Activated naive CD4-positive, alpha-beta T cell treated with anti-CD3 and anti-CD28 coated beads, Interleukin-2, amount 50 U/mL, for 24 hours (primary cell): ENCODE measurements around the gene STAB2.

Source experiments
- H3K27ac Mint-ChIP-seq: one replicate; pipeline ENCODE4 v1.8.0; 2021; ENCODE audit warnings: mild to moderate bottlenecking, mixed read lengths
- H3K27me3 Mint-ChIP-seq: one replicate; pipeline ENCODE4 v1.8.0; 2021; ENCODE audit warnings: mixed read lengths
- H3K36me3 Mint-ChIP-seq: one replicate; pipeline ENCODE4 v1.8.0; 2021; ENCODE audit warnings: mixed read lengths
- H3K4me1 Mint-ChIP-seq: one replicate; pipeline ENCODE4 v1.8.0; 2021; ENCODE audit warnings: mixed read lengths
- H3K4me3 Mint-ChIP-seq: one replicate; pipeline ENCODE4 v1.8.0; 2021; ENCODE audit warnings: mild to moderate bottlenecking, mixed read lengths
- H3K9me3 Mint-ChIP-seq: one replicate; pipeline ENCODE4 v1.8.0; 2021; ENCODE audit warnings: mixed read lengths

The STAB2 gene

DNA sequence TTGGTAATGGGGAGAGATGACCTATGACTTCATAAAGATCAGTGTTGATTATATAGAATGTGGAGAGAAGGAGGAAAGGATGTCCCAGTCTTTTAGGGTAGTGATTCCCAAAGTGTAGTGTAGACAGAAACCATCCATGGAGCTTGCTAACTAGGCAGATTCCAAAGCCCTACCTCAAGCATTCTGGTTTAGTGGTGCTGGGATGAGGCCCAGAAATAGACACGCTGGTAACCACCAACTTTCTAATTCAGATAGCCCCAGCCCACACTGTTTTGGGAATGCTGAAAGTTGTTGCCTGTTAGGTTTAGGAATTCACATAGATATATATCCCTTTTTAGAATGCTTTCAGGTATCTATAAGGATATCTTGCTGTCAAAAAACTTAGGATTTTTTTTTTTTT is 69.2 kb downstream of the STAB2 start:
- H3K36me3 Mint-ChIP-seq: no peaks in the 10 kb centered on the region
- H3K27ac Mint-ChIP-seq: no peak overlapping the region
- H3K4me3 Mint-ChIP-seq: no peak overlapping the region
- peaks cover 12% of the 10 kb centered on the region for H3K4me1 Mint-ChIP-seq
- no peaks in the 10 kb centered on the region for H3K9me3 Mint-ChIP-seq
- no peaks in the 10 kb centered on the region for H3K27me3 Mint-ChIP-seq

GRCh38 chr12:103657331-103657730 is 70.3 kb downstream of the STAB2 start:
- no peaks in the 10 kb centered on the region for H3K9me3 Mint-ChIP-seq
- no peaks in the 10 kb centered on the region for H3K36me3 Mint-ChIP-seq
- no peaks in the 10 kb centered on the region for H3K27me3 Mint-ChIP-seq

DNA sequence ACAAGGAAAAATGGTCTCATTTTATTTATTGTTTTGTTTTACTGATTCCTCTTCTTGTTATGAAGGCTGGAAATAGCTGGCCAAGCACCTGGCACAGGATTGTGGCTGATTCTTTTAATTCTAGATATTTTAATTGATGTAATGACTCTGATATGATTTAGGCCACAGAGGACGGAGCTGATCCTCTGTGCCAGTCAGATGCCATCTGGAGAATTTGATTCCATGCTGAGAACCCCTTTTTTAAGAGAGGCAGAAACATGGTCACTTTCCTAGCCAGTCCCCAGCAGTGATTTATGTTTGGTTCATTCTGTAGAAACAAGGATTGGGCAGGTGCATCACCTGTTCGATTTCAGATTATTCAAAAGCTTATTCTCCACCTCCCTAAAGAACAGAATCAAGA is 77.6 kb downstream of the STAB2 start:
- H3K27me3 Mint-ChIP-seq: peaks cover 1% of the 10 kb centered on the region
- H3K27ac Mint-ChIP-seq: no peak overlapping the region
- no peaks in the 10 kb centered on the region for H3K9me3 Mint-ChIP-seq
- no peaks in the 10 kb centered on the region for H3K4me1 Mint-ChIP-seq
- no peak overlapping the region for H3K4me3 Mint-ChIP-seq
- H3K36me3 Mint-ChIP-seq: no peaks in the 10 kb centered on the region

More at GRCh38 chr12:103657331-103657730, 70.3 kb downstream of the STAB2 start:
- no peak overlapping the region for H3K4me3 Mint-ChIP-seq
- H3K4me1 Mint-ChIP-seq: peaks cover 12% of the 10 kb centered on the region
- H3K27ac Mint-ChIP-seq: no peak overlapping the region

GRCh38 chr12:103665971-103666370 is 78.9 kb downstream of the STAB2 start:
- no peaks in the 10 kb centered on the region for H3K36me3 Mint-ChIP-seq
- peaks cover 1% of the 10 kb centered on the region for H3K27me3 Mint-ChIP-seq
- no peaks in the 10 kb centered on the region for H3K4me1 Mint-ChIP-seq
- no peak overlapping the region for H3K4me3 Mint-ChIP-seq
- no peak overlapping the region for H3K27ac Mint-ChIP-seq
- H3K9me3 Mint-ChIP-seq: no peaks in the 10 kb centered on the region

DNA sequence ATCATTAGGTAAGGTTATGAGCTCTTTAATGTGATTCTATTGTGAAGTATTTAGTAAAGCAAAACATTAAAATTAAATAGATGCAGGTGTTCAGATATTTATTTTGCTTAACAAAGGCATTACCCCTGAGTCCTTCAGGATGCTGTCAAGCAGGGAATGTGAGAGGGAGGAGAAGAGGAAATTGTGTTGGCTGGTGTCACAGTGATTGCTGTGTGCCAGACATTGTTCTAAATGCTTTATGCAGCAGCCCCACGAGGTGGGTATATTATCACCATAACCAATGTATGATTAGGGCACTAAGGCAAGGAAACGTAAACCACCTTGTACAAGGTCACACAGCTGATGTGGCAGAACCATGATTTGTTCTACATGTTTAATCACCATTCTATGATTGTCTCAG is 80.1 kb downstream of the STAB2 start:
- Mint-ChIP-seq H3K27me3 (peaks cover 1% of the 10 kb centered on the region), H3K4me1 (no peaks in the 10 kb centered on the region), H3K27ac (no peak overlapping the region), H3K36me3 (no peaks in the 10 kb centered on the region), H3K4me3 (no peak overlapping the region), H3K9me3 (no peaks in the 10 kb centered on the region)

GRCh38 chr12:103668520-103668919 is 81.4 kb downstream of the STAB2 start:
- Mint-ChIP-seq H3K4me3 (no peak overlapping the region), H3K9me3 (no peaks in the 10 kb centered on the region), H3K36me3 (no peaks in the 10 kb centered on the region), H3K27me3 (peaks cover 1% of the 10 kb centered on the region), H3K4me1 (no peaks in the 10 kb centered on the region), H3K27ac (no peak overlapping the region)

DNA sequence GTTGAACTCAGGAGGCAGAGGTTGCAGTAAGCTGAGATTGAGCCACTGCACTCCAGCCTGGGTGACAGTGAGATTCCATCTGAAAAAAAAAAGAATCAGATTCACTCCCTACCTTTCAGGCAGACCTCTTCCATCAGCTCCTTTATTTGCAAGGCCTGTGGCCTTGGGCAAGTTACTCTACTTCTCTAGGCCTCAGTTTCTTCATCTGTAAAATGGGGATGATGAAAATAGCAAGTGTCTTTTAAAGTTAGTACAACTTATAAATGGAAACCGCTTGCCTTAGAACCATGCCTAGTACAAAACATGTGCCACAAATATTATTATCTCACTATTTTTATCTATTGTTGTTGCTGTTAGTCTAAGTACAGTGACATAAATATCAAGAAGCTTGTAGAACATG is 84.3 kb downstream of the STAB2 start:
- Mint-ChIP-seq H3K4me1 (no peaks in the 10 kb centered on the region), H3K9me3 (no peaks in the 10 kb centered on the region), H3K27me3 (no peaks in the 10 kb centered on the region), H3K36me3 (no peaks in the 10 kb centered on the region), H3K27ac (no peak overlapping the region), H3K4me3 (no peak overlapping the region)

DNA sequence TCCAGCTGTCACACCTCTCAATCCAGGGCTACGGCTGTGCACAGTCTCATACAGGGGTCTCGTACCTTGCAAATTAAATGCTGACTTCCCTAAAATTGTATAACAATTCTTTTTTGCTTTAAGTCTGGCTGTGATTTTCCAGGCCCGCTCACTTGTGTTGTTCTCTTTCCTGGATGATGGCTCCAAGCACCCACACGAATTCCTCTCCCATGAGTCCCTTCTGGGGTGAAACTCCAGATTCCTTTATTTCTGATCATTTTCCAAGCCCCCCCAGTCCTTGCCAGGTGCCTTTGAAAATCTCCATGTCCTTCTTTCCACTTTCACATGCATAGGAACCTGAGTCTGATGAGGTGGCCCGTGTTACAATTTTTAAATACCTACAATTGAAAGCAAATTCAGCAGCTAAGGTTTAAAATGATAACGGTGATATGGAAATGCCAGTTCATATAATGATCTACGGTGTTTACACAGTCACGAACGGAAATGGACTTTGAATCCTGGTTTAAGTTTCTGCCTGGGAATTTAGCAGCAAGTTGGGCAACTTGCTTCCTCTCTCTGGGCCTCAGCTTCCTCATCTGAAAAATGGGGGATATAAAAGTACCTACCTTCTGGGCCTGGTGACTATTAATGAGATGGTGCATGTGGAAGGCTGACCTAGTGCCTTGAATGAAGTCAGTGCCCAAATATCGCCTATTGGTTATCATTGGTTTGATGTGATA is 85.5 kb downstream of the STAB2 start:
- Mint-ChIP-seq H3K4me1 (no peaks in the 10 kb centered on the region), H3K27ac (no peak overlapping the region), H3K36me3 (no peaks in the 10 kb centered on the region), H3K27me3 (peaks cover 2% of the 10 kb centered on the region), H3K4me3 (no peak overlapping the region), H3K9me3 (no peaks in the 10 kb centered on the region)

DNA sequence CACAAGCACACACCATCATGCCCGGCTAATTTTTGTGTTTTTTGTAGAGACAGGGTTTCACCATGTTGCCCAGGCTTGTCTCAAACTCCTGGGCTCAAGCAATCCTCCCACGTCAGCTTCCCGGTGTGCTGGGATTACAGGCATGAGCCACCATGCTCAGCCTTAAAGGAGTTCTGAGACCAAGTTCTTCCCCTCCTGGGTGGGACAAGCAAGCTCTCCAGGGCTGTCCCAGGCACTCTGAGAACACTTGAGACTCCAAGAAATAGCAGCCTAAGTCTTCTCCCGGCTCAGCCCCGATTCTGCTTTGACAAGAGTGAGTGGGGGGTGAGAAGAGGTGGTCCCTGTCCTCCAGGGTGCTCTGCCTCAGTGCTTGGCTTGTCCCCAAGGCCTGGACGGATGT is 86.4 kb downstream of the STAB2 start:
- Mint-ChIP-seq H3K27me3 (peaks cover 2% of the 10 kb centered on the region), H3K36me3 (no peaks in the 10 kb centered on the region), H3K9me3 (no peaks in the 10 kb centered on the region)

GRCh38 chr12:103673891-103674375 is 86.9 kb downstream of the STAB2 start:
- no peaks in the 10 kb centered on the region for H3K9me3 Mint-ChIP-seq
- peaks cover 2% of the 10 kb centered on the region for H3K27me3 Mint-ChIP-seq
- H3K4me3 Mint-ChIP-seq: no peak overlapping the region
- no peaks in the 10 kb centered on the region for H3K4me1 Mint-ChIP-seq
- no peaks in the 10 kb centered on the region for H3K36me3 Mint-ChIP-seq
- no peak overlapping the region for H3K27ac Mint-ChIP-seq

More for the DNA sequence above, 86.4 kb downstream of the STAB2 start:
- H3K4me3 Mint-ChIP-seq: no peak overlapping the region
- H3K4me1 Mint-ChIP-seq: no peaks in the 10 kb centered on the region
- no peak overlapping the region for H3K27ac Mint-ChIP-seq

- Mint-ChIP-seq H3K4me3 (no peak overlapping the region), H3K4me1 (no peaks in the 10 kb centered on the region), H3K27me3 (peaks cover 2% of the 10 kb centered on the region), H3K9me3 (no peaks in the 10 kb centered on the region), H3K27ac (no peak overlapping the region), H3K36me3 (no peaks in the 10 kb centered on the region)
Measured at GRCh38 chr12:103676893-103677292, 89.8 kb downstream of the STAB2 start.

DNA sequence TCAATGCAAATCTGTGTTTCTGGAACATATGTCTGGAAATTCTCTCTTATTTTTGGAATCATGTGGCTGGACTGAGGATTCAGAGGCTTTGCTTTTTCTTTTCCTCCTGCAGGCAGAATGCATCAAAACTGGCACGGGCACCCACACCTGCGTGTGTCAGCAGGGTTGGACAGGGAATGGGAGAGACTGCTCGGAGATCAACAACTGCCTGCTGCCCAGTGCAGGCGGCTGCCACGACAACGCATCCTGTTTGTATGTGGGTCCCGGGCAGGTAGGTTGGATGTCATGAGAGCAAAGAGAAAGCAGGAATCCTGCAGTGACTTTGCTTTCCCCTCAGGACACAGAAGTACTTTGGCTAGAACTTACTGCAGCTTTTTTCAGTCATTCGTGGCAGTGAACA is 90.3 kb downstream of the STAB2 start:
- H3K27me3 Mint-ChIP-seq: peaks cover 2% of the 10 kb centered on the region
- no peak overlapping the region for H3K27ac Mint-ChIP-seq
- H3K4me3 Mint-ChIP-seq: no peak overlapping the region
- no peaks in the 10 kb centered on the region for H3K36me3 Mint-ChIP-seq
- no peaks in the 10 kb centered on the region for H3K9me3 Mint-ChIP-seq
- no peaks in the 10 kb centered on the region for H3K4me1 Mint-ChIP-seq

DNA sequence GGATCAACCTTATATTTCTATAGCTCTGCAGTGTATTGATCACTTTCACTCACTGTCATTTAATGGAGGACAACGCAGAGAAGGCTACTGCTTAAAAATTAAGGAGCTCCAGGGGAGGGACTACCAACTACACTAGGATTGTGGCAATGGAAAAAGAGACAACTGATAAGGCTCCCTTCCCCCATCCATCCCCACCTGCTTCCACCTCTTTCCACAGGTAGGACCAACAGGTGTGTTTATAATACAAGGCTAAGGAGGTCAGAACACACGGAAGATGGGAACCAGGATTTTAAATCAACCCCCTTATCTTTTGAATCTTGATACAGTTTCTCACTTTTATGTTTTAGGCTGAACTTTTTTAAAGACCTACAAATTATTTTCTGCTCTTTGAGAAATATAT is 90.8 kb downstream of the STAB2 start:
- Mint-ChIP-seq H3K4me3 (no peak overlapping the region), H3K36me3 (no peaks in the 10 kb centered on the region), H3K27ac (no peak overlapping the region), H3K27me3 (peaks cover 2% of the 10 kb centered on the region), H3K4me1 (no peaks in the 10 kb centered on the region), H3K9me3 (no peaks in the 10 kb centered on the region)

GRCh38 chr12:103679421-103680170 is 92.5 kb downstream of the STAB2 start:
- H3K36me3 Mint-ChIP-seq: no peaks in the 10 kb centered on the region
- H3K9me3 Mint-ChIP-seq: no peaks in the 10 kb centered on the region
- H3K27me3 Mint-ChIP-seq: peaks cover 2% of the 10 kb centered on the region
- no peak overlapping the region for H3K27ac Mint-ChIP-seq
- no peak overlapping the region for H3K4me3 Mint-ChIP-seq
- H3K4me1 Mint-ChIP-seq: no peaks in the 10 kb centered on the region

- Mint-ChIP-seq H3K36me3 (no peaks in the 10 kb centered on the region), H3K4me3 (no peak overlapping the region), H3K27me3 (peaks cover 2% of the 10 kb centered on the region), H3K4me1 (no peaks in the 10 kb centered on the region), H3K27ac (no peak overlapping the region), H3K9me3 (no peaks in the 10 kb centered on the region)
Measured at GRCh38 chr12:103680591-103681141, 93.6 kb downstream of the STAB2 start.

DNA sequence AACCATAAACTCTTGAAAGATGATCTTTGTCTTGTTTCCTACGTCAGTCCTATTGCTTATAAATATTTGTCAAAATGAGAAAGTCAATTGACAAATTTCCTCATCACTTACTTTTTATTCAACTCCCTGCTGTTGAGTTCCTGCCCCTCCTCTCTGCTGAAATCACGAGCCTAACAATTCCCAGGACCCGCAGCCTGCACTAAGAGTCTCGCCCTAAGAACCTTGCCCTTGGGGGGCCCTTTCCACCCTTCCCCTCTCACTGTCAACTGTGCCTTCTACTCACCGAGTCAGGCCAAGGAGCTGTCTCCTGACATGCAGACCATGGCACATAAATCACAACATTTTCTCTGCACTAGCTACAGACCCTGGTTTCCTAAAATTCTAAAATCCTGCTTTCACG is 99.0 kb downstream of the STAB2 start:
- Mint-ChIP-seq H3K4me1 (no peaks in the 10 kb centered on the region), H3K4me3 (no peak overlapping the region), H3K27me3 (peaks cover 4% of the 10 kb centered on the region), H3K9me3 (no peaks in the 10 kb centered on the region), H3K27ac (no peak overlapping the region), H3K36me3 (no peaks in the 10 kb centered on the region)
